Measurements from ENCODE around the gene PACRG. TPM values are rescaled to one million over a fixed set of nuclear protein-coding genes. Genes with fewer than 3 reads are reported as not detected.

PACRG gene
- total and polyA plus RNA-seq, 3 donors from 2014 or later: 54.0 to 84.6 (median 81.7) TPM

DNA sequence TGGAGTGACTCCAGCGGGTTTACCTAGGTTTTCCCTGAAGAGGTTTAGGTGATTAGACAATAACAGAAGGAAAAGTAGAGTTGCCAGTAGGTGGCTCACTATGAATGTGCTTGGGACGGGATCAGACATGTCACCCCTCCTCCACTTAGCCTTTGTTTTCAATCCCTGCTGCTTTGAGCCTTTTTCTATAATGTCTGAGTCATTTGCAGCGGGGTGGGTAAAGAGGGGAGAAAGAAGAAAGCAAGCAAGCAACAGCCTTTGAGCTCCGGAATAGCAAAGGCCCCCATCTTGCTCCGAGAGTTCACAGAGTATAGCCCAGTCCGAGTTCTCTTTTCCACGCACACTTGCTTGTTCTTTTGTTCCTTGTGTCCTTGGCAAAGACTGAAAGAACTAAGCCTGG is 129.1 kb downstream of the PACRG start:
- H3K4me3 ChIP-seq: no peak overlapping the region
- intact Hi-C loops (cut with DNase I; ENCODE audit: low total_unique reads): no loop called here
- no peaks in the 10 kb centered on the region for H3K36me3 ChIP-seq (ENCODE audit: low read depth, missing control alignments)
- no peak for TF ChIP-seq POLR2A (IDR thresholded peaks at IDR 0.05)
- TF ChIP-seq, protein P1, sequence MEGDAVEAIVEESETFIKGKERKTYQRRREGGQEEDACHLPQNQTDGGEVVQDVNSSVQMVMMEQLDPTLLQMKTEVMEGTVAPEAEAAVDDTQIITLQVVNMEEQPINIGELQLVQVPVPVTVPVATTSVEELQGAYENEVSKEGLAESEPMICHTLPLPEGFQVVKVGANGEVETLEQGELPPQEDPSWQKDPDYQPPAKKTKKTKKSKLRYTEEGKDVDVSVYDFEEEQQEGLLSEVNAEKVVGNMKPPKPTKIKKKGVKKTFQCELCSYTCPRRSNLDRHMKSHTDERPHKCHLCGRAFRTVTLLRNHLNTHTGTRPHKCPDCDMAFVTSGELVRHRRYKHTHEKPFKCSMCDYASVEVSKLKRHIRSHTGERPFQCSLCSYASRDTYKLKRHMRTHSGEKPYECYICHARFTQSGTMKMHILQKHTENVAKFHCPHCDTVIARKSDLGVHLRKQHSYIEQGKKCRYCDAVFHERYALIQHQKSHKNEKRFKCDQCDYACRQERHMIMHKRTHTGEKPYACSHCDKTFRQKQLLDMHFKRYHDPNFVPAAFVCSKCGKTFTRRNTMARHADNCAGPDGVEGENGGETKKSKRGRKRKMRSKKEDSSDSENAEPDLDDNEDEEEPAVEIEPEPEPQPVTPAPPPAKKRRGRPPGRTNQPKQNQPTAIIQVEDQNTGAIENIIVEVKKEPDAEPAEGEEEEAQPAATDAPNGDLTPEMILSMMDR (IDR thresholded peaks at IDR 0.05): peak; percentile 35 to 63 (median 53)
- H3K4me1 ChIP-seq: peaks cover 5% of the 10 kb centered on the region
- no peaks in the 10 kb centered on the region for H3K9me3 ChIP-seq
- WGBS, 2 donors: 11 to 19% methylated on average over 7 of the region's 7 CpGs
- H3K27ac ChIP-seq: peak overlapping the region; percentile 33 to 36
- peak; percentile 67 for DNase-seq
- no peaks in the 10 kb centered on the region for H3K27me3 ChIP-seq

DNA sequence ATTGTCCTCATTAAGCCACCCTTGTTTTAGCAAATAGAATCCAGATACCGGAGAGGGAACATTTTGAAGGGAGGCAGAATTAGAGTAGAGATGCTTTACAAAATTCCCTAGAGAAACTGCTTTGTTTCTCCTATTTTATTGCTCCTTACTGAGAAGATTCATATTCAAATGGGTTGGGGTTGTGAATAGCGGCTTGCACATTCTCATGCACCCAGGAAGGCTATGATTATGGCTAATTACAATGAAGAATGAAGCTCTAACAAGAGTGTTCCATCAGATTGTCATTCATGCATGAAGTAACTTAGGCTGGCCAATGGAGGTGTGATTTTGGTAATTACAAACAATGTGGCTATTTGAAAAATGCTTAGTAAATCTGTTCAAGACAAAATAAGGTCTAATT is 129.6 kb downstream of the PACRG start:
- H3K36me3 ChIP-seq (ENCODE audit: low read depth, missing control alignments): no peaks in the 10 kb centered on the region
- H3K27ac ChIP-seq: peak overlapping the region in 1 of 2 donors; percentile 36
- DNase-seq: no peak
- 33 to 42% methylated on average over 2 of the region's 2 CpGs for WGBS, 2 donors
- peaks cover 5% of the 10 kb centered on the region for H3K4me1 ChIP-seq
- H3K9me3 ChIP-seq: no peaks in the 10 kb centered on the region
- H3K27me3 ChIP-seq: no peaks in the 10 kb centered on the region
- intact Hi-C loops (cut with DNase I; ENCODE audit: low total_unique reads): no loop called here
- no peak for TF ChIP-seq POLR2A (IDR thresholded peaks at IDR 0.05)
- no peak overlapping the region for H3K4me3 ChIP-seq

DNA sequence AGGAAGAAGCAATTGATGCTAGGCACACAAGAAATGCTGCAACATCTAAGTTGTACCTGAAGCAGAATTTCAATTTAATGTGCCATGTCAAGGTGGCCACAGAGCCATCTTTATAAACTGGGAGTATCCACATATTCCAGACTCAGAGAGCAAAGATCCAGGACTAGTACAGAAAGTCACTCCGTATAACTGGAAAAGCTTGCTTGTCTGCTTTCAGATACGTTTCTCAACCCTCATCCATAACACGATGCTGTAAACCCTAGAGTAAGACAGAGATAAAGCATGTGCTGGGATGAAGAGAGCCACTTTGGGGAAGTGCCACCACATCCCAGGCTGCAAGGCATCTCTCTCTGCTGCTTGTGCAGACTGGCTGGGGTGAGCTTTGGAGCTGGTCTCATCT is 134.7 kb downstream of the PACRG start:
- H3K27me3 ChIP-seq: no peaks in the 10 kb centered on the region
- WGBS, 2 donors: 91 to 100% methylated on average over 3 of the region's 3 CpGs
- TF ChIP-seq, protein P1 (IDR thresholded peaks at IDR 0.05): no peak
- TF ChIP-seq POLR2A (IDR thresholded peaks at IDR 0.05): no peak

DNA sequence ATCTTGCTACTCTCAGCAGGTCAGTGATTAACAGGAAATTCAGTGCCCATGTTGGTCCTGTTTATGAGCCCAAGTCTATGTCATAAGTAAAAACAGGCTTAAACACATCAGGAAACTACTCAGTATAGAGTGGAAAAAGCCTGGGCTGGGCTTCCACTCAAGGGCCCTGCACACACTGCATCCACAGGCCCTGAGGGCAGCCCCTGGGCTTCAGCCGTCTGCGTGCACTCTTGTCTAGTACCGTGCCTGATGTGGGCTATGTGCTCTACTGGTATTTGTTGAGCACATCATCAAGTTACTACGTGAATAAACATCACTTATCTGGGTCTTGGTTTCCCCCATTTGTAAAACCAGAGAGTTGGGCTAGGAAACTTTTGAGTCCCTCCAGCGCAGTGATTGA is 135.2 kb downstream of the PACRG start:
- 99% methylated on average over 5 of the region's 5 CpGs for WGBS, 2 donors
- Histone ChIP-seq H3K27ac (no peak overlapping the region), H3K27me3 (no peaks in the 10 kb centered on the region), H3K9me3 (no peaks in the 10 kb centered on the region), H3K4me1 (no peaks in the 10 kb centered on the region), H3K36me3 (ENCODE audit: low read depth, missing control alignments) (no peaks in the 10 kb centered on the region), H3K4me3 (no peak overlapping the region)
- no peak for TF ChIP-seq POLR2A (IDR thresholded peaks at IDR 0.05)
- TF ChIP-seq, protein P1 (IDR thresholded peaks at IDR 0.05): no peak
- DNase-seq: no peak
- intact Hi-C loops (cut with DNase I; ENCODE audit: low total_unique reads): no loop called here

More for the DNA sequence above, 134.7 kb downstream of the PACRG start:
- Histone ChIP-seq H3K36me3 (ENCODE audit: low read depth, missing control alignments) (no peaks in the 10 kb centered on the region), H3K4me3 (no peak overlapping the region), H3K9me3 (no peaks in the 10 kb centered on the region), H3K4me1 (no peaks in the 10 kb centered on the region), H3K27ac (no peak overlapping the region)
- intact Hi-C loops (cut with DNase I; ENCODE audit: low total_unique reads): no loop called here
- DNase-seq: no peak

DNA sequence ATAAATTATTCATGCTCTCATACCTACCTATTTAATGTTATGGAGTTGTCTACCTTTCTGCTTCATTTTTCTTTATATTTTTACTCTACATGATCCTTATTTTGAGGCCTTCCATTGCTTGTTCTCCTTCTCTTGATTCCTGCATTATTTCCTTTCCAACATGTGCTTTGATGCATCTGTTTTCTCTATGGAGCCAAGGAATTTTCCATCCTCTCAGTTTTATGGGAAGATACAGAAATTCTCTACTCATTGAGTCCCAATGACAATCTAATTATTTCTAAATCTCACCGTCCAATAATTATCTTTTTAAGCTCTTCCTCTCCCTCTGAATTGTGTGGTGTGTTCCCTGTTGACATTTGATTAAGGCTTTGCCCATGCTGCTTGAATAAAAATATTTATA is 136.0 kb downstream of the PACRG start:
- no peak for DNase-seq
- Histone ChIP-seq H3K27me3 (no peaks in the 10 kb centered on the region), H3K4me3 (no peak overlapping the region), H3K9me3 (no peaks in the 10 kb centered on the region), H3K27ac (no peak overlapping the region), H3K4me1 (no peaks in the 10 kb centered on the region), H3K36me3 (ENCODE audit: low read depth, missing control alignments) (no peaks in the 10 kb centered on the region)
- intact Hi-C loops (cut with DNase I; ENCODE audit: low total_unique reads): no loop called here
- 80 to 83% methylated on average over 1 of the region's 1 CpG for WGBS, 2 donors
- TF ChIP-seq, protein P1 (IDR thresholded peaks at IDR 0.05): no peak
- no peak for TF ChIP-seq POLR2A (IDR thresholded peaks at IDR 0.05)

Measured in testis (tissue), 3 donors.